Upper lobe of left lung (tissue), 4 donors: ENCODE data around the gene TRIM43.
"Not testable (repeated sequence)": the region's sequence is repeated elsewhere in the genome, so short reads cannot be mapped to it uniquely, and the experiment has no call there.

Source experiments
- POLR2A ChIP-seq, 4 donors: fragments of 450-650 bp; IDR thresholded peaks; one replicate each; pipeline ENCODE4 v1.5.1; 2016 to 2017; ENCODE audit warnings: antibody characterized with exemption in 4 of 4, mild to moderate bottlenecking in 2 of 4
- POLR2AphosphoS5 ChIP-seq, 2 donors: sonication (generic); formaldehyde crosslinking; IDR thresholded peaks; one replicate each; pipeline ENCODE4 v1.5.1; 2017; ENCODE audit warnings: antibody characterized with exemption in 2 of 2
- TF ChIP-seq, protein P1 (sequence below), 6 experiments: fragments of 450-650 bp in 4 of 6; fragments of 200-600 bp in 2 of 6; sonication (generic) in 2 of 6; IDR thresholded peaks; one replicate each; pipeline ENCODE4 v1.5.1; 2016 to 2019; ENCODE audit warnings: antibody characterized with exemption in 6 of 6

DNA sequence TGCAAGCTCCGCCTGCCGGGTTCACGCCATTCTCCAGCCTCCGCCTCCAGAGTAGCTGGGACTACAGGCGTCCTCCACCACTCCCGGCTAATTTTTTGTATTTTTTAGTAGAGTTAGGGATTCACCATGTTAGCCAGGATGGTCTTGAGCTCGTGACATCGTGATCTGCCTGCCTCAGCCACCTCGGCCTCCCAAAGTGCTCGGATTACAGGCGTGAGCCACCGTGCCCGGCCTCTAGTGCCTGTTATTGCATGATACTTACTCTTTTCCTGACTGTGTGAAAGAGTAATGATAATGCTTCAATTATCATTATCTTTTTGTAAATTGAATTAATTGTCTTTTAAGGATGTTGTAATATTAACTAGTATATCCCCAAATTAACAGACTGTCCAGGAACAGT lies 1.2 kb downstream of the TRIM43 start:
- not testable (repeated sequence) for TF ChIP-seq POLR2AphosphoS5, POLR2A (IDR thresholded peaks at IDR 0.05)
- TF ChIP-seq, protein P1, sequence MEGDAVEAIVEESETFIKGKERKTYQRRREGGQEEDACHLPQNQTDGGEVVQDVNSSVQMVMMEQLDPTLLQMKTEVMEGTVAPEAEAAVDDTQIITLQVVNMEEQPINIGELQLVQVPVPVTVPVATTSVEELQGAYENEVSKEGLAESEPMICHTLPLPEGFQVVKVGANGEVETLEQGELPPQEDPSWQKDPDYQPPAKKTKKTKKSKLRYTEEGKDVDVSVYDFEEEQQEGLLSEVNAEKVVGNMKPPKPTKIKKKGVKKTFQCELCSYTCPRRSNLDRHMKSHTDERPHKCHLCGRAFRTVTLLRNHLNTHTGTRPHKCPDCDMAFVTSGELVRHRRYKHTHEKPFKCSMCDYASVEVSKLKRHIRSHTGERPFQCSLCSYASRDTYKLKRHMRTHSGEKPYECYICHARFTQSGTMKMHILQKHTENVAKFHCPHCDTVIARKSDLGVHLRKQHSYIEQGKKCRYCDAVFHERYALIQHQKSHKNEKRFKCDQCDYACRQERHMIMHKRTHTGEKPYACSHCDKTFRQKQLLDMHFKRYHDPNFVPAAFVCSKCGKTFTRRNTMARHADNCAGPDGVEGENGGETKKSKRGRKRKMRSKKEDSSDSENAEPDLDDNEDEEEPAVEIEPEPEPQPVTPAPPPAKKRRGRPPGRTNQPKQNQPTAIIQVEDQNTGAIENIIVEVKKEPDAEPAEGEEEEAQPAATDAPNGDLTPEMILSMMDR (IDR thresholded peaks at IDR 0.05): not testable (repeated sequence)
